ENCODE measurements around the gene ZNF423.

- TF ChIP-seq USF2 (IDR thresholded peaks at IDR 0.05; ENCODE audit: borderline replicate concordance, low read depth, low read length) (no peak), CTCF (IDR thresholded peaks at IDR 0.05) (no peak), REST (IDR thresholded peaks at IDR 0.05; ENCODE audit: low read depth, low read length) (no peak), POLR2AphosphoS5 (IDR thresholded peaks at IDR 0.05; ENCODE audit: low read depth, low read length) (no peak)
Observed at GRCh38 chr16:49471038-49471727, 384.7 kb downstream of the ZNF423 start.
